Kidney (tissue), 22 donors: ENCODE data around the gene BCL2L12. TPM values are rescaled to one million over a fixed set of nuclear protein-coding genes. Genes with fewer than 3 reads are reported as not detected.
"Not testable (repeated sequence)": the region's sequence is repeated elsewhere in the genome, so short reads cannot be mapped to it uniquely, and the experiment has no call there.

Source experiments
- DNase-seq, 5 donors: peaks; one replicate each; pipeline ENCODE4 v3.0.0-alpha.2; 2013 to 2020
- FAIRE-seq: peaks from 2 replicates; lab custom pipeline; 2012; peaks lifted over from hg19 to GRCh38; lab: Jason Lieb, UNC
- H3K27ac ChIP-seq, 2 donors: one replicate each; pipeline ENCODE4 v1.7.0; 2013; ENCODE audit warnings: low read depth in 2 of 2, low read length in 2 of 2, inconsistent platforms in 1 of 2
- H3K27me3 ChIP-seq: one replicate; pipeline ENCODE4 v1.7.1; 2013; ENCODE audit warnings: low read length, inconsistent platforms; ENCODE audit not compliant: control insufficient read depth, insufficient read depth
- H3K36me3 ChIP-seq, 3 donors: one replicate each; pipeline versions ENCODE4 v1.7.0 to v1.7.1; 2013; ENCODE audit warnings: low read length in 3 of 3, control low read depth in 1 of 3, inconsistent platforms in 1 of 3; ENCODE audit not compliant: insufficient read depth in 3 of 3, control insufficient read depth in 2 of 3
- H3K4me1 ChIP-seq, 3 donors: one replicate each; pipeline versions ENCODE4 v1.7.0 to v1.7.1; 2013; ENCODE audit warnings: low read length in 3 of 3, inconsistent platforms in 1 of 3, low read depth in 1 of 3; ENCODE audit not compliant: control insufficient read depth in 2 of 3, insufficient read depth in 2 of 3
- H3K4me3 ChIP-seq, 3 donors: one replicate each; pipeline versions ENCODE4 v1.7.0 to v1.8.1; 2013; ENCODE audit warnings: low read length in 3 of 3, control low read depth in 1 of 3, inconsistent platforms in 1 of 3
- H3K9ac ChIP-seq, 3 donors: one replicate each; pipeline versions ENCODE4 v1.7.0 to v1.7.1; 2013; ENCODE audit warnings: low read length in 3 of 3, control low read depth in 1 of 3, inconsistent platforms in 1 of 3
- H3K9me3 ChIP-seq, 3 donors: one replicate each; pipeline versions ENCODE4 v1.7.0 to v1.7.1; 2013; ENCODE audit warnings: low read length in 3 of 3, control low read depth in 1 of 3, inconsistent platforms in 1 of 3; ENCODE audit not compliant: control insufficient read depth in 2 of 3, insufficient read depth in 1 of 3
- intact Hi-C: fragments of 100-400 bp; cut with DNase I; formaldehyde crosslinking; loops from one replicate; pipeline ENCODE4 v1.11.1; 2022
- long read RNA-seq, 10 donors: library from polyadenylated mRNA in 1 of 10; unstranded in 1 of 10; transcript quantifications; one replicate each; pipeline ENCODE4 v2.0.0 and lab custom pipeline, GENCODE V29; 2021 to 2026
- polyA plus RNA-seq: library from polyadenylated mRNA; stranded (reverse); fragments of 350-450 nt; fragmentation: Illumina TruSeq; extraction: RNeasy Lipid Tissue Mini Kit (QIAGEN cat#74804); gene quantifications from one replicate; pipeline ENCODE4 v1.2.3, GENCODE V29; 2014; ENCODE audit warnings: low read depth, low replicate concordance; ENCODE audit not compliant: insufficient read depth
- total RNA-seq: library from RNA; stranded (reverse); fragmentation: NEBNext Ultra II Directional; extraction: Animal tissue kit (Norgen Biotek cat#: 25700); gene quantifications from one replicate; pipeline ENCODE4 v1.2.1, GENCODE V29; 2021
- TF ChIP-seq, protein P1 (sequence below): IDR thresholded peaks from 3 replicates; pipeline ENCODE4 v1.5.1; 2012; ENCODE audit warnings: mild to moderate bottlenecking, moderate library complexity, borderline replicate concordance; ENCODE audit not compliant: insufficient read depth; ENCODE audit errors: extremely low read depth
- donor health status: control.
- donor health status: control.
- donor health status: control.
- donor health status: control.
- donor health status: control.
- donor health status: DM: yes; HTN: yes; CAD: no.
- donor health status: Normal renal cell carcinoma (clear cell type).

The BCL2L12 gene
- 14.4 TPM for total RNA-seq
- 13.5 TPM for polyA plus RNA-seq
- long read RNA-seq, donor 1, transcript BCL2L12-212 (7 exons, 1,854 nt) = major isoform, 8 of 15 reads
- long read RNA-seq, donor 1, partial matches to known transcripts = 6 of 15 reads
- long read RNA-seq, donor 1, other reads (novel, unspliced or antisense) = 0 of 15 reads
- long read RNA-seq, donor 2, transcript BCL2L12-212 (7 exons, 1,854 nt) = major isoform, 11 of 11 reads
- long read RNA-seq, donor 2, partial matches to known transcripts = 0 of 11 reads
- long read RNA-seq, donor 2, other reads (novel, unspliced or antisense) = 0 of 11 reads
- long read RNA-seq, donor 3, transcript BCL2L12-212 (7 exons, 1,854 nt) = major isoform, 8 of 51 reads
- long read RNA-seq, donor 3, partial matches to known transcripts = 39 of 51 reads
- long read RNA-seq, donor 3, other reads (novel, unspliced or antisense) = 0 of 51 reads
- long read RNA-seq, donor 4, partial matches to known transcripts = 0 of 6 reads
- long read RNA-seq, donor 4, other reads (novel, unspliced or antisense) = 0 of 6 reads
- long read RNA-seq, donor 5 = 0 reads
- long read RNA-seq, donor 6, transcript BCL2L12-212 (7 exons, 1,854 nt) = major isoform, 9 of 25 reads
- long read RNA-seq, donor 6, partial matches to known transcripts = 11 of 25 reads
- long read RNA-seq, donor 6, other reads (novel, unspliced or antisense) = 0 of 25 reads
- long read RNA-seq, donor 7, transcript BCL2L12-212 (7 exons, 1,854 nt) = major isoform, 5 of 8 reads
- long read RNA-seq, donor 7, partial matches to known transcripts = 1 of 8 reads
- long read RNA-seq, donor 7, other reads (novel, unspliced or antisense) = 2 of 8 reads
- long read RNA-seq, donor 8, partial matches to known transcripts = 5 of 9 reads
- long read RNA-seq, donor 8, other reads (novel, unspliced or antisense) = 0 of 9 reads
- long read RNA-seq, donor 9, partial matches to known transcripts = 0 of 4 reads
- long read RNA-seq, donor 9, other reads (novel, unspliced or antisense) = 0 of 4 reads
- long read RNA-seq, donor 10, partial matches to known transcripts = 6 of 9 reads
- long read RNA-seq, donor 10, other reads (novel, unspliced or antisense) = 0 of 9 reads

DNA sequence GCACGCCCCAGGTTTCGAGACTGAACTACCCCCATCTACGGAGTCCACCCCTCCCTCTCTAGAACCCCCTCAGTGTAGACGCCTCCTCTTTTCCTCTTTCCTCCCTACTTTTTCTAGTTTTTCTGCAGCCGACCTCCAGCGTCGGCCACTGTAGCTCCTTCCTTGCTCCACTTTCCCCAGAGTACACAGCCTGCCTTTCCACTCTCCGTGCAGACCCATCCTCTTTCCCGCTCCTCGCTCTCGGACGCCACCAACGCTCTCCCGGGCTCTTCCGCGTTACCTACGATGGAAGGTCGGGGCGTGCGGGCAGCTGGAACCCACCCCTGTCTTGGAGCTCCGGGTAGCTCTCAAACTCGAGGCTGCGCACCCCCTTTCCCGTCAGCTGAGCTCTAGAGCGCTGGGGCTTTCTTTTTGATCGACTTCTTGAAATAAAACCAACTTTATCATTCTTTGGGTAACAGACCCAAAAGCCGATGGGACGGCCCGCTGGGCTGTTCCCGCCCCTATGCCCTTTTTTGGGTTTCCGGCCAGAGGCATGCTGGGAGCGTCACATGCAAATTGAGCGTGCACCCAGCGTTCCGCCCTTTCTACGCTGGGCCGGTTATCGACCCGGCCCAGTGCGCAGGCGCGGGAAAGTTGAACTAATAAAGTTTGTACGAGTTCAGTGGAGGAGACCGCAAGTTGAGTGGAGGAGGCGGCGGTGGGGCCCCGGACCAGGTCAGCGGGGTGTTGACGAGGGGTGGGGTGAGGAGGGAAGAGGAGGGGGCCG, at the start of gene BCL2L12, which contains the start of gene IRF3:
Gene BCL2L12, plus strand, starts transcription at position 583 of the 769 bp plus-strand sequence. CDS start 760 bp downstream, outside the sequence.
Gene IRF3, minus strand, starts transcription at position 507 of the 769 bp plus-strand sequence. CDS start 1,019 bp downstream, outside the sequence.
- DNase-seq = peak; percentile 97 to 99 (median 98)
- Histone ChIP-seq H3K36me3 (peaks cover 0 to 16% (median 4%) of the 10 kb centered on the region in 3 donors), H3K4me3 (peak within 1 kb of the TSS; percentile 65 to 98 (median 86)), H3K9ac (peak within 1 kb of the TSS; percentile 60 to 98 (median 64)), H3K27me3 (no peaks in the 10 kb centered on the region), H3K27ac (peak within 1 kb of the TSS; percentile 88 to 95), H3K4me1 (peaks cover 0 to 13% (median 11%) of the 10 kb centered on the region in 3 donors), H3K9me3 (no peaks in the 10 kb centered on the region)
- intact Hi-C loops = no loop called here
- TF ChIP-seq, protein P1, sequence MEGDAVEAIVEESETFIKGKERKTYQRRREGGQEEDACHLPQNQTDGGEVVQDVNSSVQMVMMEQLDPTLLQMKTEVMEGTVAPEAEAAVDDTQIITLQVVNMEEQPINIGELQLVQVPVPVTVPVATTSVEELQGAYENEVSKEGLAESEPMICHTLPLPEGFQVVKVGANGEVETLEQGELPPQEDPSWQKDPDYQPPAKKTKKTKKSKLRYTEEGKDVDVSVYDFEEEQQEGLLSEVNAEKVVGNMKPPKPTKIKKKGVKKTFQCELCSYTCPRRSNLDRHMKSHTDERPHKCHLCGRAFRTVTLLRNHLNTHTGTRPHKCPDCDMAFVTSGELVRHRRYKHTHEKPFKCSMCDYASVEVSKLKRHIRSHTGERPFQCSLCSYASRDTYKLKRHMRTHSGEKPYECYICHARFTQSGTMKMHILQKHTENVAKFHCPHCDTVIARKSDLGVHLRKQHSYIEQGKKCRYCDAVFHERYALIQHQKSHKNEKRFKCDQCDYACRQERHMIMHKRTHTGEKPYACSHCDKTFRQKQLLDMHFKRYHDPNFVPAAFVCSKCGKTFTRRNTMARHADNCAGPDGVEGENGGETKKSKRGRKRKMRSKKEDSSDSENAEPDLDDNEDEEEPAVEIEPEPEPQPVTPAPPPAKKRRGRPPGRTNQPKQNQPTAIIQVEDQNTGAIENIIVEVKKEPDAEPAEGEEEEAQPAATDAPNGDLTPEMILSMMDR = no peak
- FAIRE-seq = peak; percentile 77

DNA sequence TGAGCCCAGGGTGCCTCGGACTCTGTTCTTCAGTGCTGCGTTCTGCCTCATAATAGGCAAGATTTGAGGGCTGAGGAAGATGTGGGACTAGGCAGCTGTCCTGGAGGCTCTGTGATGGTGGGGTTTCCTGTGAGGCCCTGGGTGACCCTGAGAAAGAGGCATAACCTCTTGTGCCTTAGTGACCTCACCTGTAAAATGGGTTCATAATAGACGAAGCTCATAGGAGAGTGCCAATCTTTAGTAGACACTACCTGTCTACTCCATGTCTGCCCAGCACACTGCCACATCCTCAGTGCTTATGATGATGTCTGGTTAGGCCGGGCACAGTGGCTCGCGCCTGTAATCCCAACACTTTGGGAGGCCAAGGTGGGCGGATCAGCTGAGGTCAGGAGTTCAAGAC, 49.2 kb upstream of the BCL2L12 start:
- TF ChIP-seq, protein P1 = no peak
- Histone ChIP-seq H3K27me3 (no peaks in the 10 kb centered on the region), H3K4me3 (no peak overlapping the region), H3K36me3 (peaks cover 5 to 35% (median 11%) of the 10 kb centered on the region in 3 donors), H3K4me1 (no peaks in the 10 kb centered on the region), H3K27ac (no peak overlapping the region), H3K9me3 (no peaks in the 10 kb centered on the region), H3K9ac (no peak overlapping the region)
- DNase-seq = no peak
- intact Hi-C loops = no loop called here
- FAIRE-seq = no peak

DNA sequence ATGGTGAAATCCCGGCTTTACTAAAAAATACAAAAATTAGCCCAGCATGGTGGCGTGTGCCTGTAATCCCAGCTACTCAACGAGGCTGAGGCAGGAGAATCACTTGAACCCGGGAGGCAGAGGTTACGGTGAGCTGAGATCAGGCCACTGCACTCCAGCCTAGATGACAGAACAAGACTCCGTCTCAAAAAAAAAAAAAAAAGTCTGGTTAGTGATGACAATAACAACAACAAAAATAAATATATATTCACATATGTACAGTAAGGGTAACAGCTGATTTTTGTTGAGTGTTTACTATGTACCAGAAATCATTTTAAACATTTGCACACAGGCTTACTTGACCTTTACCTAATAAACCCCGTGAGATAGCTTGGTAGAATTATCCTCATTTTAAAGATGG, 48.8 kb upstream of the BCL2L12 start:
- peaks cover 5 to 39% (median 11%) of the 10 kb centered on the region in 3 donors for H3K36me3 ChIP-seq
- no peaks in the 10 kb centered on the region for H3K27me3 ChIP-seq
- intact Hi-C loops = no loop called here
- no peak overlapping the region for H3K9ac ChIP-seq
- no peaks in the 10 kb centered on the region for H3K9me3 ChIP-seq
- TF ChIP-seq, protein P1 = no peak
- H3K4me1 ChIP-seq = no peaks in the 10 kb centered on the region
- H3K27ac ChIP-seq = no peak overlapping the region
- FAIRE-seq (no peak), DNase-seq (no peak)
- no peak overlapping the region for H3K4me3 ChIP-seq

DNA sequence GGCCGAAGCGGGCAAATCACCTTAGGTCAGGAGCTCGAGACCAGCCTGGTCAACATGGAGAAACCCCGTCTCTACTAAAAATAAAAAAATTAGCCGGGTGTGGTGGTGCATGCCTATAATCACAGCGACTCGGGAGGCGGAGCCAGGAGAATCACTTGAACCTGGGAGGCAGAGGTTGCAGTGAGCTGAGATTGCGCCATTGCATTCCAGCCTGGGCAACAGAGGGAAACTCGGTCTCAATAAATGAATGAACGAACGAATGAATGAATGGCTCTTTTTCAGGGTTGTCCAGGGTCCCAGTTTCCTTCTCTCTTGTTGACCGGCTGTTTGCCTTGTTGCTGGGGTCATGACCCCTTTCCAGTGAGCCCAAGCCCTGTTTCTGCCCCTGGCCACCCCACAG, 47.9 kb upstream of the BCL2L12 start:
- peaks cover 5 to 40% (median 11%) of the 10 kb centered on the region in 3 donors for H3K36me3 ChIP-seq
- FAIRE-seq = not testable (repeated sequence)

More for the DNA sequence above, 47.9 kb upstream of the BCL2L12 start:
- H3K27me3 ChIP-seq, H3K27ac ChIP-seq, intact Hi-C loops, H3K9me3 ChIP-seq, H3K4me3 ChIP-seq, H3K4me1 ChIP-seq, H3K9ac ChIP-seq, DNase-seq: not testable (repeated sequence)
